Thoracic aorta (tissue), 2 donors: Measurements from ENCODE around the gene ZNF135. TPM values are rescaled to one million over a fixed set of nuclear protein-coding genes. Genes with fewer than 3 reads are reported as not detected.

Experiments
- ATAC-seq: fragments of 150-250 bp; one replicate; pipeline ENCODE4 v1.8.0; 2017; ENCODE audit warnings: low read depth; ENCODE audit not compliant: insufficient number of reproducible peaks, low FRiP score
- DNase-seq: peaks from one replicate; pipeline ENCODE4 v3.0.0-alpha.2; 2020; ENCODE audit warnings: low spot score
- H3K27ac ChIP-seq, 2 donors: fragments of 200-600 bp; sonication (generic); 1 replicate in 1 of 2; 2 replicates in 1 of 2; pipeline ENCODE4 v1.5.1; 2016; ENCODE audit warnings: mild to moderate bottlenecking in 2 of 2, moderate library complexity in 2 of 2
- H3K27me3 ChIP-seq: fragments of 200-600 bp; sonication (generic); replicated peaks from 2 replicates; pipeline ENCODE4 v1.6.0; 2016; ENCODE audit warnings: mild to moderate bottlenecking; ENCODE audit not compliant: insufficient read depth
- H3K36me3 ChIP-seq: fragments of 200-600 bp; sonication (generic); one replicate; pipeline ENCODE4 v1.5.1; 2016
- H3K4me1 ChIP-seq, 2 donors: fragments of 200-600 bp; sonication (generic); 1 replicate in 1 of 2; 2 replicates in 1 of 2; pipeline versions ENCODE4 v1.5.1 to v1.6.0; 2016; ENCODE audit warnings: low read depth in 2 of 2, mild to moderate bottlenecking in 1 of 2; ENCODE audit not compliant: control insufficient read depth in 1 of 2
- H3K4me3 ChIP-seq: fragments of 200-600 bp; sonication (generic); 2 replicates; pipeline ENCODE4 v1.5.1; 2016; ENCODE audit warnings: mild to moderate bottlenecking
- H3K9me3 ChIP-seq: fragments of 200-600 bp; sonication (generic); 2 replicates; pipeline ENCODE4 v1.5.1; 2016
- total RNA-seq, 2 donors: library from RNA; depleted of rRNA; stranded (reverse); fragments of >200 nt; gene quantifications; one replicate each; pipeline versions ENCODE4 v1.1.0 to v1.2.3, GENCODE V29; 2016
- TF ChIP-seq, protein P1 (sequence below): fragments of 200-600 bp; sonication (generic); IDR thresholded peaks from one replicate; pipeline ENCODE4 v1.5.1; 2019; ENCODE audit warnings: antibody characterized with exemption

Gene ZNF135
- total RNA-seq, 2 donors from 2014 or later, result 7.6 to 9.5 TPM

DNA sequence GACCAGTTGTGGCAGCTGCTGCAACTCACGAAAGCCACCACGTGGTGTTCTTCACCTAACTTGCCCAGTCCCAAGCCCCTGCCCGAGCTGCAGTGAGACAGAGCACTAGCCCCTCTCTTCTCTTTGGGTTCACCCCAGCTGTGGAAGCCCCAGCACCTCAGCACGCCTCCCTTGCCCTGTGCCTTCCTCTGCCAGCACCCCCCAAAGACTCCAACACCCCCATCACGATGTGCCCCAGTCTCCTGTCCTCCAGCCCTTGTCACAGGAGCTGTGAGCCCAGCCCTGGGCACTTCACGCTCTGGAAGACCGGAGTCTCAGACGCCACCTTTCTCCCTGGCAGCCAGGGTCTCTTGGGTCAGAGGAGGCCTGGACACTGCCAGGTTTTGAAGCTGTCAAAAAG lies 2.2 kb upstream of the ZNF135 start:
- no peak overlapping the region for H3K27ac ChIP-seq
- DNase-seq (no peak), ATAC-seq (no peak)
- H3K4me3 ChIP-seq, result no peak overlapping the region
- no peaks in the 10 kb centered on the region for H3K27me3 ChIP-seq
- no peaks in the 10 kb centered on the region for H3K9me3 ChIP-seq
- H3K4me1 ChIP-seq, result peaks cover 0 to 8% of the 10 kb centered on the region in 2 donors
- no peaks in the 10 kb centered on the region for H3K36me3 ChIP-seq
- TF ChIP-seq, protein P1, sequence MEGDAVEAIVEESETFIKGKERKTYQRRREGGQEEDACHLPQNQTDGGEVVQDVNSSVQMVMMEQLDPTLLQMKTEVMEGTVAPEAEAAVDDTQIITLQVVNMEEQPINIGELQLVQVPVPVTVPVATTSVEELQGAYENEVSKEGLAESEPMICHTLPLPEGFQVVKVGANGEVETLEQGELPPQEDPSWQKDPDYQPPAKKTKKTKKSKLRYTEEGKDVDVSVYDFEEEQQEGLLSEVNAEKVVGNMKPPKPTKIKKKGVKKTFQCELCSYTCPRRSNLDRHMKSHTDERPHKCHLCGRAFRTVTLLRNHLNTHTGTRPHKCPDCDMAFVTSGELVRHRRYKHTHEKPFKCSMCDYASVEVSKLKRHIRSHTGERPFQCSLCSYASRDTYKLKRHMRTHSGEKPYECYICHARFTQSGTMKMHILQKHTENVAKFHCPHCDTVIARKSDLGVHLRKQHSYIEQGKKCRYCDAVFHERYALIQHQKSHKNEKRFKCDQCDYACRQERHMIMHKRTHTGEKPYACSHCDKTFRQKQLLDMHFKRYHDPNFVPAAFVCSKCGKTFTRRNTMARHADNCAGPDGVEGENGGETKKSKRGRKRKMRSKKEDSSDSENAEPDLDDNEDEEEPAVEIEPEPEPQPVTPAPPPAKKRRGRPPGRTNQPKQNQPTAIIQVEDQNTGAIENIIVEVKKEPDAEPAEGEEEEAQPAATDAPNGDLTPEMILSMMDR, result no peak

DNA sequence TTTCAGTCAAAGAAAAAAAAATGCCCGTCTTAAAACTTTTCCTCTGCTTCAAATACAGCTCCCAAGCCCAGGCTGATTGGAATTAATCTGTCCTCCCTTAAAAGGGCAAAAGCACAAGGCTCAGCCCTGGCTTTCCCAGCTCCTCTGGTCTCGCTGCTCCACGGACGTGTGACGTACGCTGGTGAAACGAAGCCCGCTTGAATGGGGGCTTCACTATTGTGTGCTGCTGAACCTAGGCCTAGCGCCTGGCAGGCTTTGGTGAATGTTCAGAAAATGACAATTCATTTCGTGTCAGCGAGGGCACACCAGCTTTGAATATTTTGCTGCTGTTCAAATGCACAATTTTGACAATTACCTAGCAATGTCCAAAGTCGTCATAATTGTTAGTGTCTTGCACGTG lies 615 bp upstream of the ZNF135 start:
- Histone ChIP-seq H3K27me3 (no peaks in the 10 kb centered on the region), H3K9me3 (peaks cover 9% of the 10 kb centered on the region), H3K4me3 (peak overlapping the region; percentile 88), H3K4me1 (peaks cover 0 to 8% of the 10 kb centered on the region in 2 donors), H3K36me3 (peaks cover 3% of the 10 kb centered on the region), H3K27ac (peak overlapping the region; percentile 85 to 89)
- ATAC-seq (no peak), DNase-seq (no peak)
- TF ChIP-seq, protein P1, result no peak

DNA sequence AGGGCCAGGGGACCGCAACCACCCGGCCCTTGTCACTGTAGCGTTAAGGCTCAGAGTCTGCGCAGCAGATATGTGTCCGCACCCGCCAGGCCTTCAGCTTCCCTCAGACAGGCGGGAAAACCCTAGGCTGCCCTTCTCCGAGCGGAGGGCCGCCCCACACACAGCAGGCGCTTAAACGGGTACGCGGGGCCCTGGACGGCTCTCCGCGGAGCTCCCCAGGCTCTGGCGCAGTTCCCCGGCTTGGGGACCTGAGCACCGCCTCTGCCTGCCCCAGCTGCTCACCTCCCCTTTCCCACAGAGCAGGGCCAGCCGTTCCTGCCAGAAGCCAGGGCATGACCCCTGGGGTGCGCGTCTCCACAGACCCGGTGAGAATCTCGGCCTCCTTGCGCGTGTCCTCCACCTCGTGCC lies 593 bp downstream of the ZNF135 start:
- DNase-seq (no peak), ATAC-seq (no peak)

DNA sequence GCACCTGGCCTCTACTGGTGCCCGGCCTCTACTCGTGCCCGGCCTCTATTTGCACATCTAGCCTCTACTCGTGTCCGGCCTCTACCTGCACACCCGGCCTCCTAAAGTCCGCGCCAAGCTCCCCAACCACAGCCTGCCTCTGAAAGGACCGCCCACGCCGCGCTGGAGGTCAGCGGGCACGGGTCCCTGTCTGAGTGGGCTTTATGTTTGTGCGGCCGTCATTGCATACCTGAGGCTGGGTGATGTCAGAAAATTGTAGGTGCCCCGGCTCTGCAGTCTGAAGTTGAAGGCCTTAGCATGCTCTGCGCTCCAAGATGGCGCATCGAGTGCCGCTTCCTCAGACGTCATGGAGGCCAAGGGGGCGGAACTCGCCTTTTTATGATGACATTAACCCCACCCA lies 1.1 kb downstream of the ZNF135 start:
- no peak for ATAC-seq

More for the DNA sequence above, 593 bp downstream of the ZNF135 start:
- Histone ChIP-seq H3K4me1 (peaks cover 0 to 8% of the 10 kb centered on the region in 2 donors), H3K9me3 (peaks cover 14% of the 10 kb centered on the region), H3K27me3 (no peaks in the 10 kb centered on the region), H3K36me3 (peaks cover 9% of the 10 kb centered on the region), H3K27ac (peak overlapping the region; percentile 85 to 89), H3K4me3 (peak overlapping the region; percentile 88)
- TF ChIP-seq, protein P1, result no peak

DNA sequence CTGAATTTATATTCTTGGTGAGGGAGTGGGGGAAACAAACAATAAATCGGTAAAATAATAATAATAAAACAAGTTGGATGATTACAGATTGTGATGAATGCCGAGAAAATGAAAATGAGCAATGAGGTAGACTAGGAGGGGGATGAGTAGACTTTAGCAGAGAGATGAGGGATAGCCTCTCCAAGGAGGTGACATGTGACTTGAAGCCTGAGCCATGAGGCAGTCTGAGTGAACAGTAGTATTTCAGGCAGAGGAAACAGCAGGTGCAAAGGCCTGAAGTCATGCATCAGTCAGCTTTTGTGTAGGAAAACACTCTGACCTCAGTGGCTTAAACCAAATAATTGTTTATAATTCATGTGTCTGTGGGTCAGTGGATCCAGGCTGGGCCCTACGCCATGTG lies 4.6 kb downstream of the ZNF135 start:
- peaks cover 30% of the 10 kb centered on the region for H3K36me3 ChIP-seq
- no peak overlapping the region for H3K27ac ChIP-seq
- TF ChIP-seq, protein P1, result no peak
- no peaks in the 10 kb centered on the region for H3K27me3 ChIP-seq
- H3K9me3 ChIP-seq, result peaks cover 45% of the 10 kb centered on the region
- H3K4me1 ChIP-seq, result peaks cover 0 to 8% of the 10 kb centered on the region in 2 donors
- DNase-seq (no peak), ATAC-seq (no peak)
- no peak overlapping the region for H3K4me3 ChIP-seq

More for the DNA sequence above, 1.1 kb downstream of the ZNF135 start:
- no peak overlapping the region for H3K27ac ChIP-seq
- no peaks in the 10 kb centered on the region for H3K27me3 ChIP-seq
- peak overlapping the region; percentile 88 for H3K4me3 ChIP-seq
- H3K9me3 ChIP-seq, result peaks cover 14% of the 10 kb centered on the region
- peaks cover 9% of the 10 kb centered on the region for H3K36me3 ChIP-seq
- TF ChIP-seq, protein P1, result no peak
- H3K4me1 ChIP-seq, result peaks cover 0 to 8% of the 10 kb centered on the region in 2 donors
- no peak for DNase-seq
